ENCODE results near the gene DCPS. TPM values are rescaled to one million over a fixed set of nuclear protein-coding genes. Genes with fewer than 3 reads are reported as not detected.
"Not testable (repeated sequence)": the region's sequence is repeated elsewhere in the genome, so short reads cannot be mapped to it uniquely, and the experiment has no call there.

DCPS gene
- total and polyA plus RNA-seq, 8 donors, result 1.8 to 60.3 (median 12.6) TPM

GRCh38 chr11:126383339-126384335, 79.8 kb downstream of the DCPS start:
- no peak for TF ChIP-seq POLR2AphosphoS5 (IDR thresholded peaks at IDR 0.05)
- no peak for TF ChIP-seq CTCF (IDR thresholded peaks at IDR 0.05)
- TF ChIP-seq EP300 (IDR thresholded peaks at IDR 0.05), result no peak
- no peak for TF ChIP-seq POLR2A (IDR thresholded peaks at IDR 0.05)
- no peak overlapping the region for H3K27ac ChIP-seq

GRCh38 chr11:126384449-126385070, 80.7 kb downstream of the DCPS start:
- Histone ChIP-seq H3K27me3 (no peaks in the 10 kb centered on the region), H3K4me1 (peaks cover 7 to 34% (median 24%) of the 10 kb centered on the region in 4 donors), H3K9me3 (no peaks in the 10 kb centered on the region), H3K27ac (no peak overlapping the region), H3K36me3 (no peaks in the 10 kb centered on the region), H3K4me3 (no peak overlapping the region)
- TF ChIP-seq CTCF (IDR thresholded peaks at IDR 0.05) (no peak), POLR2A (IDR thresholded peaks at IDR 0.05) (no peak), EP300 (IDR thresholded peaks at IDR 0.05) (no peak), POLR2AphosphoS5 (IDR thresholded peaks at IDR 0.05) (no peak)
- no peak for DNase-seq
- intact Hi-C loops (cut with DNase I; ENCODE audit: low total_unique reads), result no loop called here
- 82 to 100% (median 89%) methylated on average over 4 to 9 of the region's 9 CpGs for WGBS, 5 donors

More at GRCh38 chr11:126383339-126384335, 79.8 kb downstream of the DCPS start:
- intact Hi-C loops (cut with DNase I; ENCODE audit: low total_unique reads), result no loop called here
- DNase-seq, result no peak
- H3K36me3 ChIP-seq, result no peaks in the 10 kb centered on the region
- WGBS, 5 donors, result 80 to 83% (median 82%) methylated on average over 19 to 20 of the region's 20 CpGs
- peaks cover 7 to 34% (median 24%) of the 10 kb centered on the region in 4 donors for H3K4me1 ChIP-seq
- no peak overlapping the region for H3K4me3 ChIP-seq
- no peaks in the 10 kb centered on the region for H3K27me3 ChIP-seq
- no peaks in the 10 kb centered on the region for H3K9me3 ChIP-seq

GRCh38 chr11:126385991-126386728, 82.3 kb downstream of the DCPS start:
- Histone ChIP-seq H3K27ac (peak overlapping the region in 4 of 5 donors; percentile 4 to 76 (median 52)), H3K9me3 (no peaks in the 10 kb centered on the region), H3K4me1 (peaks cover 7 to 35% (median 24%) of the 10 kb centered on the region in 4 donors), H3K27me3 (no peaks in the 10 kb centered on the region), H3K36me3 (no peaks in the 10 kb centered on the region), H3K4me3 (no peak overlapping the region)
- WGBS, 5 donors, result 64 to 69% (median 68%) methylated on average over 7 to 8 of the region's 8 CpGs
- TF ChIP-seq POLR2A (IDR thresholded peaks at IDR 0.05) (no peak), POLR2AphosphoS5 (IDR thresholded peaks at IDR 0.05) (no peak), EP300 (IDR thresholded peaks at IDR 0.05) (no peak), CTCF (IDR thresholded peaks at IDR 0.05) (no peak)
- no peak for DNase-seq
- intact Hi-C loops (cut with DNase I; ENCODE audit: low total_unique reads), result no loop called here

- 20 to 28% (median 22%) methylated on average over 4 to 5 of the region's 5 CpGs for WGBS, 5 donors
- H3K36me3 ChIP-seq; H3K27me3 ChIP-seq; H3K4me3 ChIP-seq; intact Hi-C loops (cut with DNase I; ENCODE audit: low total_unique reads); H3K9me3 ChIP-seq: not testable (repeated sequence)
- DNase-seq, result peak in 1 of 2 donors; percentile 78
- peak in 1 of 3 donors; percentile 41 for TF ChIP-seq POLR2AphosphoS5 (IDR thresholded peaks at IDR 0.05)
- Histone ChIP-seq H3K4me1 (peaks cover 7 to 40% (median 26%) of the 10 kb centered on the region in 4 donors), H3K27ac (peak overlapping the region in 3 of 5 donors; percentile 35 to 76 (median 69))
Measured at GRCh38 chr11:126386729-126387071, 82.8 kb downstream of the DCPS start.
